Mammary epithelial cell (primary cell): ENCODE data around the gene CDH4.

Experiments used
- CTCF ChIP-seq, 2 donors: IDR thresholded peaks in 1 of 2; conservative IDR thresholded peaks in 1 of 2; 2 replicates each; pipeline ENCODE4 v1.5.1; 2011 to 2012; ENCODE audit warnings: inconsistent platforms in 2 of 2, low read length in 2 of 2, mild to moderate bottlenecking in 2 of 2, control low read depth in 1 of 2, low read depth in 1 of 2; ENCODE audit not compliant: insufficient read depth in 1 of 2; ENCODE audit errors: extremely low read depth in 1 of 2
- EZH2 ChIP-seq: IDR thresholded peaks from 2 replicates; pipeline ENCODE4 v1.6.1; 2012; ENCODE audit warnings: low read length, inconsistent platforms, borderline replicate concordance

GRCh38 chr20:61525781-61526431 is 273.8 kb downstream of the CDH4 start:
- TF ChIP-seq CTCF (conservative IDR thresholded peaks at IDR 0.05 in 1 of 2, IDR thresholded peaks at IDR 0.05 in 1 of 2; ENCODE audit: extremely low read depth in 1 of 2, insufficient read depth in 1 of 2, low read depth in 1 of 2, low read length in 2 of 2) (no peak), EZH2 (no peak)
